Adipocyte (in vitro differentiated cells): ENCODE measurements around the gene APOL1.

Source experiments
- DNase-seq: peaks from one replicate; pipeline ENCODE4 v3.0.0-alpha.2; 2015; ENCODE audit warnings: low read depth
- H3K27me3 ChIP-seq: replicated peaks from 2 replicates; pipeline ENCODE4 v1.7.0; 2013; ENCODE audit warnings: mild to moderate bottlenecking, low read length, moderate library complexity; ENCODE audit not compliant: control insufficient read depth, insufficient read depth
- H3K36me3 ChIP-seq: 2 replicates; pipeline ENCODE4 v1.7.0; 2013; ENCODE audit warnings: low read length, mild to moderate bottlenecking, moderate library complexity; ENCODE audit not compliant: control insufficient read depth, insufficient read depth, severe bottlenecking
- H3K4me1 ChIP-seq: 2 replicates; pipeline ENCODE4 v1.7.0; 2013; ENCODE audit warnings: mild to moderate bottlenecking, low read length, moderate library complexity; ENCODE audit not compliant: control insufficient read depth, insufficient read depth
- H3K4me3 ChIP-seq: 2 replicates; pipeline ENCODE4 v1.7.0; 2013; ENCODE audit warnings: mild to moderate bottlenecking, low read length, moderate library complexity
- H3K9ac ChIP-seq: 2 replicates; pipeline ENCODE4 v1.7.0; 2013; ENCODE audit warnings: mild to moderate bottlenecking, low read length, moderate library complexity
- H3K9me3 ChIP-seq: 2 replicates; pipeline ENCODE4 v1.7.0; 2013; ENCODE audit warnings: mild to moderate bottlenecking, low read length, moderate library complexity; ENCODE audit not compliant: control insufficient read depth

Gene APOL1

GRCh38 chr22:36236388-36237319 is 16.3 kb upstream of the APOL1 start:
- Histone ChIP-seq H3K27me3 (no peaks in the 10 kb centered on the region), H3K4me3 (peak overlapping the region; percentile 89), H3K9ac (peak overlapping the region; percentile 93), H3K9me3 (no peaks in the 10 kb centered on the region), H3K4me1 (peaks cover 54% of the 10 kb centered on the region), H3K36me3 (peaks cover 38% of the 10 kb centered on the region)
- no peak for DNase-seq

DNA sequence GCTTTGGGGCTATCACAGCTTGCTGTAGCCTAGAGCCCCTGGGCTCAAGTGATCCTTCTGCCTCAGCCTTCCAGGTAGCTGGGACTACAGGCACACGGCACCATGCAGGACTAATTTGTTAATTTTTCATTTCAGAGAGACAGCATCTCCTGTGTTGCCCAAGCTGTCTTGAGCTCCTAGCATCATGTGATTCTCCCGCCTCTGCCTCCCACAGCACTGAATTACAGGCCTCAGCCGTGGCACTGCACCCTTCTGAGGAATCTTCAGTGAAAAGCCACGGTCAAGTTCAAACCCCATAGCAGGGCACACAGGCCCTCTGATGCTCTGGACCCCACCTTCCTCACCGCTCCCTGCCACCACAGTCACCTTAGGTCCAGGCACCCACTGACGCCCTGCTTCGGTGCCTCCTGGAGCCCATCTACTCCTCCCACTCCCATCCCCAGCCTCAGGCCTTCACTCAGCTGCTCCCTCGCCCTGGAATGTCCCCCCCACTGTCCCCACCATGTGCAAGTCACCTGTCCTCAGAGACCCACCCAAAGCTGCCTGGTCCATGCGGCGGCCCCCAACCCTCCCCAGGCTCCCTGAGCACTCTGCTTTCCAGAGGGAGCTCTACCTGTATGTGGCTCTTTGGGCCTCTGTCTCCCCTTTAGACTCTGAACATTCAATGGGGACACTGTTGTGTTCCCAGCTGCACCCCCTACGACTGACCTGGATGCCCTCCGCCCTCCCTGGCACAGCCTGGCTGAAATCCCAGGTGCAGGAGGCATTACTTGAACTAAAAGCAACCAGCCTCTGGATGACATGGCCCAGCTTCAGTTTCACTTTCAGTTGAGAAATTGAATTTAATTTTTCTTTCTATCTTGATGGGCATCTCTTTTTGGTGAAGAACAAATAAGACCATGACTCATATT is 15.2 kb upstream of the APOL1 start:
- Histone ChIP-seq H3K4me1 (peaks cover 54% of the 10 kb centered on the region), H3K27me3 (no peaks in the 10 kb centered on the region), H3K9ac (peak overlapping the region; percentile 93), H3K36me3 (peaks cover 27% of the 10 kb centered on the region), H3K4me3 (peak overlapping the region; percentile 89), H3K9me3 (no peaks in the 10 kb centered on the region)
- peak; percentile 65 for DNase-seq

DNA sequence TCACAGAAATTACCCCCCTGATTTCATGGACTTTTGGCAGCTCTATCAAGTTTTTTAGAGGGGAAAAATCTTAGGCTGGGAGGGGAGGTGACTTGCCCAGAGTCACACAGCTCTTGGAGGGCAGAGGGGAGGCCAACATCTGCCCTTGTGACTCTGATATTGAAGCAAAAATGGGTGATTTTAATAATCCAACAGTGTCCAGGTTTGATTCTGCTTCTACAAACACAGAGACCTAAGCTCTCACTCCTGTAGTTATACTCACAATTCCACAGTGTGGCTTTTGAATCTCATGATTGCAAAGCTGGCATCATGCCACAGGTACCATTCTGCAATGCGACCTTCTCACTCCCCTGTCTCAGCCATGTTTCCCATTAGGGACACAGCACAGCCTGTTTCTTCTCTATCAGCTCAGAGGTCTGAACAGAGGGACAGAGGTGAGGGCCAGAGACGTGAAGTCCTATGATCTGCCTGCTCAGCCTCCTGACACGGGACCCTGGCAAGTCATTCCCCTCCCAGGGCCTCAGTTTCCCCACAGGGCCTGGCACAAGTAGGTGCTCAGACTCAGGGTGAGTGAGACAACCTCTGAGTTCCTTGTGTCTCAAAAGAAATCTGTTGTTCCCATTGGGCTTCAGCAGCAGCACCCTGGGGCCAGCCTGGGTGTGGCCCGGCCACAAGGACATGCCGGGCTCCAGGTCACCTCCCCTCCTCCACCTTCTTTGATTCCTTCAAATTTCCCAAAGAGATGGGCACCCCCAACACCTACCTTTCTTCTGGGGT is 14.4 kb upstream of the APOL1 start:
- Histone ChIP-seq H3K9me3 (no peaks in the 10 kb centered on the region), H3K27me3 (no peaks in the 10 kb centered on the region), H3K36me3 (peaks cover 18% of the 10 kb centered on the region), H3K4me1 (peaks cover 54% of the 10 kb centered on the region), H3K4me3 (peak overlapping the region; percentile 89), H3K9ac (peak overlapping the region; percentile 93)
- DNase-seq: peak; percentile 56

DNA sequence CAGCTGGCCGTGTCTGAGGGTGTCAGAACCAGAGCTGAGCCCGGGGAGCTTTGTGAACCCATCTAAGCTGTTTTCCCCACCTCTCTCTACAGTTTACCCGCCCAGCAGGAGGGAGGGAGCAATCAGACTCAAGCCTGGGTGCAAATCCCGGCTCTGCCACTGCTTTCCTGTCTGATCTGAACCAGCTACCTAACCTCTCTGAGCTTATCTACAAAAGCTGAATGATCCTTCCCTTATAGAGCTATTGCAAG is 13.9 kb upstream of the APOL1 start:
- no peaks in the 10 kb centered on the region for H3K27me3 ChIP-seq
- DNase-seq: no peak
- peaks cover 56% of the 10 kb centered on the region for H3K4me1 ChIP-seq
- H3K9ac ChIP-seq: peak overlapping the region; percentile 93
- no peaks in the 10 kb centered on the region for H3K9me3 ChIP-seq
- H3K36me3 ChIP-seq: peaks cover 18% of the 10 kb centered on the region
- peak overlapping the region; percentile 89 for H3K4me3 ChIP-seq

DNA sequence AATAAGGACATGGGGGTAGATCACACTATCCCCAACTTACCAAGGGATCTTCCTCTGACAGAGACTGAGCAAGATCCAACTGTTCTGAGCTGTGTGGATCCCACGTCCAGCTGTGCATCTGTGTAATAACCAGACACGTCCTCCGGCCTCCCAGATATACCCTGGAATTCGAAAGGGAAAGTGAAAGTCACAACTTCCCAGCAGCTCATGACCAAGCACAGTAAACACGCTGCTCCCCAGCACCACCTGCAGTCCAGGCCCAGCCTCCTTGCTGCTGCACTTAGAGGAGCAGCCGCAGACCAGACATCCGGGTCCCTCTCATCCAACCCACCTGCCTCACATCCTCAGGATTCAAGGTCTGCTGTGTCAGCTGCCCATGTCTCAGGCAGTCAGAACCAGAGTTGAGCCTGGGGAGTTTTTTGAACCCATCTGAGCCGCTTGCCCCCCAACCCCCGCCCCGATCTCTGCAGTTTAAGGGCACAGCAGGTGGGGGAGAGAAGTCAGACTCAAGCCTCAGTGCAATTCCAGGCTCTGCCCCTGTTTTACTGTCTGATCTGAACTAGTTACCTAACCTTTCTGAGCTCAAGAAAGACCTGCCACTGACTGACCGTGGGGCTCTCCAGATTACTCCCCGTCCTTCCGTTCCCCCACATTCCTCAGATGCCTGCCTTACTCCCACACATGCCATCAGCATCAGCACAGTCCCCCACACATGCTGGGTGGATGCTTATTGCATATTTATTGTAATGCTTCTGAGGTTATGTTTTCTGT is 13.3 kb upstream of the APOL1 start, which contains the start of gene APOL2:
TSS of gene APOL2 (minus strand) at position 127 of the 771 bp plus-strand sequence. CDS start 6,365 bp downstream, outside the sequence.
- Histone ChIP-seq H3K36me3 (peaks cover 18% of the 10 kb centered on the region), H3K27me3 (no peaks in the 10 kb centered on the region), H3K9me3 (no peaks in the 10 kb centered on the region), H3K9ac (peak within 1 kb of the TSS; percentile 93), H3K4me1 (peaks cover 56% of the 10 kb centered on the region), H3K4me3 (peak within 1 kb of the TSS; percentile 89)
- peak; percentile 97 for DNase-seq

DNA sequence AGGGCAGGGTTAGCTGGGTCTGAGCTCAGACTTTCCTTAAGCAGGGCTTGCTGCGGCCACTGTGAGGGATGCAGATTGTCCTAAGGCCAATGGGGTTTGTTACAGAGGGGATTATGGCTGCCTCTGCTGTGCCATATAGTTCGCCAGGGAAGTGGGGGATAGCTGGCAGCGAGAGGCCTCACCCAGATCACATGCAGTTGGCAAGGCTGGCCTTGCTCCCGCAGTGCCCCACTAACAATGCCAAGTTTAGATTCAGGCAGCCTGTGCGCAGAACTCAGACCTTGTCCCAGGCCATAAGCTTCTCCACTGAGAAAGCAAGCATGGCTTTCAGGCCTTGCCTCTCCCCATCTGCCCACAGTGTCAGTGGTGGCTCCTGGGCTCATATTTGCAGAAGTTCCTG is 8.9 kb upstream of the APOL1 start:
- H3K9me3 ChIP-seq: peaks cover 6% of the 10 kb centered on the region
- H3K27me3 ChIP-seq: no peaks in the 10 kb centered on the region
- H3K4me3 ChIP-seq: peak overlapping the region; percentile 8
- no peak for DNase-seq
- H3K36me3 ChIP-seq: no peaks in the 10 kb centered on the region
- peak overlapping the region; percentile 18 for H3K9ac ChIP-seq
- peaks cover 24% of the 10 kb centered on the region for H3K4me1 ChIP-seq

DNA sequence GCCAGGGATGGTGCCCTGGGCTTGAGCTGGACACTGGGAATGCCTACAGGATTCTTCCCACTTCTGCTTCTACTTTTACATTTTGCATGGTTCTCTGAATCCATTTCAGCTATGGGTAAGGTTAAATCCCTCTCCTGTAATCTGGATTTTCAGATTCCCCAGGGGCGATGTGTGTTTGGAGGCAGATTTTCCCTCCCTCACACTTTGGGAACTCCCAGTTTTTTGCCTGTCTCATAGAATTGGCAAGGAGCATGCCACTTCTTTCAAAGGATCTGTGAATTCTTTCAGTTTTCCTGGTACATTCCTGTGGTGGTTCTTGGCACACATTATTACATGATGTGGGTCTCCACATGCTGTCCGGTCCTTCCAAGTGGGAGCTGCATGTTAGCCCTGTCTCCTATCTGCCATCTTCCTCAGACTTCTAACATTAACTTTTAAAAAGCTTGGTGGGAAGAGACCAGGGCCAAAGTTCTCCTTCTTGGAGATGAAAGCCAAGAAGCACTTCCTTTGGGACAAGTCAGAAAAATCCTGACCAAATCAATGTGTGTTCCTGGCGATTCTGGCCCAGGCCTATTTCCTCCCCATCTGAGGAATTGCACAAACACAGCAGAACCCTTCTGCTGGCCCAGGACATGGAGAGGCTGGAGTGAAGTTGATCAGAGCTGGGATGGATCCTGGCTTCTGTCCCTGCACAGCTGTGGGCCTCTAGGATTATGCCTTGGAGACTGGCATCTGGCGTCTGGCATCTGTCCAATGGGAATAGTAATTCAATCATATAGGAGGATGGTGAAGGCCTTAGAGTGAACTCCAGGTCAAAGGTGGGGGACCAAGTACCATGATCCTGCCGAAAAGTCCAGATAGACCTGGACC is 8.2 kb upstream of the APOL1 start:
- Histone ChIP-seq H3K27me3 (no peaks in the 10 kb centered on the region), H3K4me3 (peak overlapping the region; percentile 8), H3K9me3 (peaks cover 11% of the 10 kb centered on the region), H3K9ac (peak overlapping the region; percentile 18), H3K36me3 (no peaks in the 10 kb centered on the region), H3K4me1 (peaks cover 22% of the 10 kb centered on the region)
- peak; percentile 64 for DNase-seq

DNA sequence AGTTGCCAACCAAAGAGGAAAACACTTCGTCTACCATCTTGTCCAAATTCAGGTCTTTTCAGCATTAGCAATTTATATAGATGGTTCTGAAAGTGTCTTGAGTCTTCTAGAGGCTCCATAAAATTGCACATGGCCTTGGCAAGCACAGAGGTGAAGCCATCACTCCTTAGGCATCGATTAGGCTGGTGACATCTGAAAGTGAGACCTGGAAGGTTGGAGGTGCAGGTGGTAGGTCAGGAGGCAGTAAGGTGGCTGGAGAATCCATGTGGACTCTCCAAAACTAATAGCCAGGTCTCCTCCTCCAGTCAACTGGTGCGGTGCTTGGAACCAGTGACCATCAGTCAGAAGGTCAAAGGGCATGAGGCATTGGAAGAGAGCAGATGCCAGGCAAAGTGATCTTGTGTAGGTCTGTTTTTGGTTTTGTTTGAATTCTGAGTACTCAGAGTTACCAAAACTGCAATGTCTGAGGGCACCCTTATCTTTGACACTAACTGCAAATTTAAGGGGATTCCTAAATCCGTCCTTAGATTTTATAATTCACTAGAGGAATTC is 7.1 kb upstream of the APOL1 start:
- Histone ChIP-seq H3K4me3 (no peak overlapping the region), H3K4me1 (peaks cover 19% of the 10 kb centered on the region), H3K9ac (no peak overlapping the region), H3K9me3 (peaks cover 11% of the 10 kb centered on the region), H3K36me3 (no peaks in the 10 kb centered on the region), H3K27me3 (no peaks in the 10 kb centered on the region)
- no peak for DNase-seq

DNA sequence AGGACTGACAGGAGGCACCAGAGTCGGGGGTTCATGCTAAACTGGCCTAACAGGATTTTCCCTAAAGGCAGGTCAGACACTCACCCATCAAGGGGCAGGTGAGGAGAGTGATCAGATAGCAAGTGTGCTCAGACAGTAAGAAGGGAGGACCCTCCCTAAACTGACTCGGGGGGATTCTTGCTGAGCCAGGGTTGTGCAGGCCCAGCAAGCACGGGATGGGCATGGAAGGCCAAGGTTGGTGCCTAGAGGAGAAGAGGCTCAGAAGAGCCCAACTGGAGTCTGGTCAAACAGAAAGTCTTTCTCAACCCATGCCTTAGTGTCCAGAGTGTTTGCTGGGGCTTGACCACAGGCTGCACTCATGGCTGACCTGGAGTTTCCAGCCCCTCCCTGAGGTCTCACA is 6.2 kb upstream of the APOL1 start:
- Histone ChIP-seq H3K36me3 (no peaks in the 10 kb centered on the region), H3K9me3 (peaks cover 11% of the 10 kb centered on the region), H3K27me3 (no peaks in the 10 kb centered on the region), H3K4me1 (peaks cover 19% of the 10 kb centered on the region), H3K9ac (no peak overlapping the region), H3K4me3 (no peak overlapping the region)
- DNase-seq: no peak
